ENCODE data around the gene GRK5.

DNA sequence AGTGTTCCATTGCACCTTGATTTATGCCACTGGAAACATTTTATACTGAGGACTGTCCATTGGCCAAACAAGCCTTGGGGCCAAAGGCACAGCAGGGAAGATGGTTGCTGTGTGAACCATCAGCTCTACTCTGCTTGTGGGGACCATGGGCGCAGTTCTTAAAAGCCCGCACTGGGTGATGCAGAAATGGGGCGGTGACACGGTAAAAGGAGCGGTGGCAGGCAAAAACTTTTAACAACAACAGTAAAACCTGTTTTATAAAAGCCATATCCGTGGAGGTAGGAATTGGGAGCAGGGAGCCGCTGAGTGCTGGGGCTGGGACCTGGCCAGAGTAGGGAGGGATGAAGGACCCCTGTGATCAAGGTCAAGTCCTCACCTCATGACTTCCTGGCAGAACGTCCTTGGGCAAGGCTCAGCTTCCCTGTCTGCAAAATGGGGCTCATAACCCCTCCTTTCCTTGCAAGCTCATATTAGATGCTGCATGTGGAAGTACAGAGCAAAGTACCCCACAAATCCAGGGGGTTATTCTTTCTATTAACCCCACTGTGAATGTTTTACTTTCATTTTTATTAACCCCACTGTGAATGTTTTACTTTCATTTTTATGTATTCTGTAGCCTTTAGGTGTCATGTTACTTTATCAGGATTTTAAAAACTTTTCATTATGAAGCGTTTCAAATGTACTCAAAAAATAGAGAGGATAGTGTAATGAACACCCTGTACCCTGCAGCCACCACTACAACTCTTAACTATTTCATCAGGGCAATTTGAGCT lies 78.3 kb downstream of the GRK5 start:
- TF ChIP-seq, protein P1, sequence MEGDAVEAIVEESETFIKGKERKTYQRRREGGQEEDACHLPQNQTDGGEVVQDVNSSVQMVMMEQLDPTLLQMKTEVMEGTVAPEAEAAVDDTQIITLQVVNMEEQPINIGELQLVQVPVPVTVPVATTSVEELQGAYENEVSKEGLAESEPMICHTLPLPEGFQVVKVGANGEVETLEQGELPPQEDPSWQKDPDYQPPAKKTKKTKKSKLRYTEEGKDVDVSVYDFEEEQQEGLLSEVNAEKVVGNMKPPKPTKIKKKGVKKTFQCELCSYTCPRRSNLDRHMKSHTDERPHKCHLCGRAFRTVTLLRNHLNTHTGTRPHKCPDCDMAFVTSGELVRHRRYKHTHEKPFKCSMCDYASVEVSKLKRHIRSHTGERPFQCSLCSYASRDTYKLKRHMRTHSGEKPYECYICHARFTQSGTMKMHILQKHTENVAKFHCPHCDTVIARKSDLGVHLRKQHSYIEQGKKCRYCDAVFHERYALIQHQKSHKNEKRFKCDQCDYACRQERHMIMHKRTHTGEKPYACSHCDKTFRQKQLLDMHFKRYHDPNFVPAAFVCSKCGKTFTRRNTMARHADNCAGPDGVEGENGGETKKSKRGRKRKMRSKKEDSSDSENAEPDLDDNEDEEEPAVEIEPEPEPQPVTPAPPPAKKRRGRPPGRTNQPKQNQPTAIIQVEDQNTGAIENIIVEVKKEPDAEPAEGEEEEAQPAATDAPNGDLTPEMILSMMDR (IDR thresholded peaks at IDR 0.05): no peak
- TF ChIP-seq POLR2A (IDR thresholded peaks at IDR 0.05) (no peak), POLR2AphosphoS5 (IDR thresholded peaks at IDR 0.05) (no peak)

Data from prostate gland (tissue), 2 donors.